Kidney (tissue), 14 donors: ENCODE data around the gene GNG4. TPM values are rescaled to one million over a fixed set of nuclear protein-coding genes. Genes with fewer than 3 reads are reported as not detected.

Experiments
- DNase-seq, 5 donors: peaks; one replicate each; pipeline ENCODE4 v3.0.0-alpha.2; 2013 to 2020
- FAIRE-seq: peaks from 2 replicates; lab custom pipeline; 2012; peaks lifted over from hg19 to GRCh38; lab: Jason Lieb, UNC
- H3K27ac ChIP-seq, 2 donors: one replicate each; pipeline ENCODE4 v1.7.0; 2013; ENCODE audit warnings: low read depth in 2 of 2, low read length in 2 of 2, inconsistent platforms in 1 of 2
- H3K27me3 ChIP-seq: one replicate; pipeline ENCODE4 v1.7.1; 2013; ENCODE audit warnings: low read length, inconsistent platforms; ENCODE audit not compliant: control insufficient read depth, insufficient read depth
- H3K36me3 ChIP-seq, 3 donors: one replicate each; pipeline versions ENCODE4 v1.7.0 to v1.7.1; 2013; ENCODE audit warnings: low read length in 3 of 3, control low read depth in 1 of 3, inconsistent platforms in 1 of 3; ENCODE audit not compliant: insufficient read depth in 3 of 3, control insufficient read depth in 2 of 3
- H3K4me1 ChIP-seq, 3 donors: one replicate each; pipeline versions ENCODE4 v1.7.0 to v1.7.1; 2013; ENCODE audit warnings: low read length in 3 of 3, inconsistent platforms in 1 of 3, low read depth in 1 of 3; ENCODE audit not compliant: control insufficient read depth in 2 of 3, insufficient read depth in 2 of 3
- H3K4me3 ChIP-seq, 3 donors: one replicate each; pipeline versions ENCODE4 v1.7.0 to v1.8.1; 2013; ENCODE audit warnings: low read length in 3 of 3, control low read depth in 1 of 3, inconsistent platforms in 1 of 3
- H3K9ac ChIP-seq, 3 donors: one replicate each; pipeline versions ENCODE4 v1.7.0 to v1.7.1; 2013; ENCODE audit warnings: low read length in 3 of 3, control low read depth in 1 of 3, inconsistent platforms in 1 of 3
- H3K9me3 ChIP-seq, 3 donors: one replicate each; pipeline versions ENCODE4 v1.7.0 to v1.7.1; 2013; ENCODE audit warnings: low read length in 3 of 3, control low read depth in 1 of 3, inconsistent platforms in 1 of 3; ENCODE audit not compliant: control insufficient read depth in 2 of 3, insufficient read depth in 1 of 3
- intact Hi-C: fragments of 100-400 bp; cut with DNase I; formaldehyde crosslinking; loops from one replicate; pipeline ENCODE4 v1.11.1; 2022
- polyA plus RNA-seq: library from polyadenylated mRNA; stranded (reverse); fragments of 350-450 nt; fragmentation: Illumina TruSeq; extraction: RNeasy Lipid Tissue Mini Kit (QIAGEN cat#74804); gene quantifications from one replicate; pipeline ENCODE4 v1.2.3, GENCODE V29; 2014; ENCODE audit warnings: low read depth, low replicate concordance; ENCODE audit not compliant: insufficient read depth
- total RNA-seq: library from RNA; stranded (reverse); fragmentation: NEBNext Ultra II Directional; extraction: Animal tissue kit (Norgen Biotek cat#: 25700); gene quantifications from one replicate; pipeline ENCODE4 v1.2.1, GENCODE V29; 2021
- TF ChIP-seq, protein P1 (sequence below): IDR thresholded peaks from 3 replicates; pipeline ENCODE4 v1.5.1; 2012; ENCODE audit warnings: mild to moderate bottlenecking, moderate library complexity, borderline replicate concordance; ENCODE audit not compliant: insufficient read depth; ENCODE audit errors: extremely low read depth
- donor health status: control.
- donor health status: control.
- donor health status: control.
- donor health status: control.
- donor health status: control.
- donor health status: DM: yes; HTN: yes; CAD: no.
- donor health status: Normal renal cell carcinoma (clear cell type).

Gene GNG4
- total and polyA plus RNA-seq, 2 donors from 2014 or later = 4.5 TPM; not detected in 1

DNA sequence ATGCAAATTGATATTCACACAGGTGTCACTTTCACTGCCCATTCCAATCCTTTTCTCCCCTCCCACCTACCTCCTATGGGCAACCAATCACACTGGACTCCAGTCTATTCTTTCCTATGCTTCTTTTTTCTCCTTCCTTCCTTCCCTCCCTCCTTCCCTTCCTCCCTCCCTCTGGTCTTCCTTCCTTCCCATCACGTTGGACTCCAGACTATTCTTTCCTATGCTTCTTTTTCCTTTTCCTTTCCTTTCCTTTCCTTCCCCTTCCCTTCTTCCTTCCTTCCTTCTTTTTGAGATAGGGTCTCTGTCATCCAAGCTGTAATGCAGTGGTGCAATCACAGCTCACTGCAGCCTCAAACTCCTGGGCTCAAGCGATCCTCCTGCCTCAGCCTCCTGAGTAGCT lies 64.6 kb downstream of the GNG4 start:
- Histone ChIP-seq H3K9me3 (peaks cover 0 to 3% (median 0%) of the 10 kb centered on the region in 3 donors), H3K4me1 (no peaks in the 10 kb centered on the region), H3K27ac (no peak overlapping the region), H3K4me3 (no peak overlapping the region), H3K27me3 (no peaks in the 10 kb centered on the region), H3K9ac (no peak overlapping the region), H3K36me3 (no peaks in the 10 kb centered on the region)
- no peak for DNase-seq
- intact Hi-C loops = no loop called here
- no peak for FAIRE-seq
- TF ChIP-seq, protein P1, sequence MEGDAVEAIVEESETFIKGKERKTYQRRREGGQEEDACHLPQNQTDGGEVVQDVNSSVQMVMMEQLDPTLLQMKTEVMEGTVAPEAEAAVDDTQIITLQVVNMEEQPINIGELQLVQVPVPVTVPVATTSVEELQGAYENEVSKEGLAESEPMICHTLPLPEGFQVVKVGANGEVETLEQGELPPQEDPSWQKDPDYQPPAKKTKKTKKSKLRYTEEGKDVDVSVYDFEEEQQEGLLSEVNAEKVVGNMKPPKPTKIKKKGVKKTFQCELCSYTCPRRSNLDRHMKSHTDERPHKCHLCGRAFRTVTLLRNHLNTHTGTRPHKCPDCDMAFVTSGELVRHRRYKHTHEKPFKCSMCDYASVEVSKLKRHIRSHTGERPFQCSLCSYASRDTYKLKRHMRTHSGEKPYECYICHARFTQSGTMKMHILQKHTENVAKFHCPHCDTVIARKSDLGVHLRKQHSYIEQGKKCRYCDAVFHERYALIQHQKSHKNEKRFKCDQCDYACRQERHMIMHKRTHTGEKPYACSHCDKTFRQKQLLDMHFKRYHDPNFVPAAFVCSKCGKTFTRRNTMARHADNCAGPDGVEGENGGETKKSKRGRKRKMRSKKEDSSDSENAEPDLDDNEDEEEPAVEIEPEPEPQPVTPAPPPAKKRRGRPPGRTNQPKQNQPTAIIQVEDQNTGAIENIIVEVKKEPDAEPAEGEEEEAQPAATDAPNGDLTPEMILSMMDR = no peak

DNA sequence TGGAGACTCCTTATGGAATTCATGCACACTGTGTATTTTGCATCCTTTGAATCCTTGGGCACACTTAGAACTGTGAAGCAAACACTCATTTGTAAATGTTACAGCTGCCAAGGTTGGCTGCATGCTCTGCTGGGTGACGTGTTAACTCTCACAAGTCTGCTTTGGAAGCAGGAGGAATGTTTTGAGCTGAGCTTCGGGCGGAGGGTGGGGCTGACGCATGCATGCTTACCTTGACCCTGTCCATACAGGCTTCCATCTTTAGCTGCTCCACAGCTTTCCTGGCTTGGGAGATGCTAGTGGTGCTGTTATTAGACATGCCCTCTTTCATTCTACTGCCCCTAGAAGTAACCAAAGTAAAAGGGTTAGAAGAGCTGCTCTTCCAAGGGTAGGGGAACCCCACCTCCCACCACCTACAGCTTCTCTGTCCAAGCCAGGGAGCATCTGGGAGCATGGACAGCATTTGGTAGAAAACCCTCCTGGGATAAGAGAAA lies 66.0 kb downstream of the GNG4 start:
- Histone ChIP-seq H3K9me3 (no peaks in the 10 kb centered on the region), H3K4me3 (no peak overlapping the region), H3K4me1 (no peaks in the 10 kb centered on the region), H3K9ac (no peak overlapping the region), H3K27ac (no peak overlapping the region), H3K27me3 (no peaks in the 10 kb centered on the region), H3K36me3 (no peaks in the 10 kb centered on the region)
- no peak for FAIRE-seq
- peak in 1 of 5 donors; percentile 18 for DNase-seq
- TF ChIP-seq, protein P1 = no peak
- intact Hi-C loops = no loop called here

DNA sequence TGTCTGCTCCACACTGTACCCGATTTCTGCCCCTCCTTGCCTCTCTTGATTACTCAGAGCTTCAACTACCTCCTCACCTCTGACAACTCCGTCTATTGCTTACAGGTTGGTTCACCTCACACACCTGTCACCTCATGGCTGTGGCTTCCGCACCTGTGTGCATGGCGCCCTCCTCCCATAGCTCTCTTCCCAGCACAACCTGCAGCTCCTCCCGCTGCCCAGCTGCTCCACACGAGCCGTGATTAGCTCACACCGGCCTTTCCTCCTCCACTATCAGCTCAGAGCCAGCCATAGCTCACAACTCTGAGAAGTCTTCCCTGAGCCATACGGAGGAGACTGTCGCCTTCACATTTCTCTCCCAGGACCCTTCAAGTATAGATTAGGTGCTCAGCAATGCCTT lies 67.5 kb downstream of the GNG4 start:
- no peak overlapping the region for H3K4me3 ChIP-seq
- H3K27me3 ChIP-seq = no peaks in the 10 kb centered on the region
- H3K27ac ChIP-seq = no peak overlapping the region
- TF ChIP-seq, protein P1 = no peak
- H3K36me3 ChIP-seq = no peaks in the 10 kb centered on the region
- intact Hi-C loops = no loop called here
- FAIRE-seq (no peak), DNase-seq (no peak)
- H3K9me3 ChIP-seq = no peaks in the 10 kb centered on the region
- H3K9ac ChIP-seq = no peak overlapping the region
- H3K4me1 ChIP-seq = no peaks in the 10 kb centered on the region

DNA sequence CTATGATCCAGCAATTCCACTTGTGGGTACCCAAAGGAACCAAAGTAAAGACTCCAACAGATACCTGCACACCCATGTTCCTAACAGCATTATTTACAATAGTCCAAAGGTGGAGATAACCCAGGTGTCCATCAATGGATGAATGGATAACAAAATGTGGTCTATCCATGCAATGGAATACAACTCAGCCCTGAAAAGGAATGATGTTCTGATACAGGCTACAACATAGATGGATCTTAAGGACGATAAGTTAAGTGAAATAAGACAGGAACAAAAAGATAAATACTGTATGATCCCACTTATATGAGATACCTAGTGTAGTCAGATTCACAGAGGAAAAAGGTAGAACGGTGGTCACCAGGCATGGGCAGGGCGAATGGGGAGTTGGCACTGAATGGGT lies 69.7 kb downstream of the GNG4 start:
- intact Hi-C loops = no loop called here
- no peak overlapping the region for H3K9ac ChIP-seq
- DNase-seq (no peak), FAIRE-seq (no peak)
- no peak overlapping the region for H3K27ac ChIP-seq
- no peaks in the 10 kb centered on the region for H3K27me3 ChIP-seq
- no peaks in the 10 kb centered on the region for H3K36me3 ChIP-seq
- H3K4me3 ChIP-seq = no peak overlapping the region
- H3K4me1 ChIP-seq = no peaks in the 10 kb centered on the region
- no peaks in the 10 kb centered on the region for H3K9me3 ChIP-seq
- TF ChIP-seq, protein P1 = no peak
